K562 (cell line): ENCODE measurements around the gene ZNF426. TPM values are rescaled to one million over a fixed set of nuclear protein-coding genes. Genes with fewer than 3 reads are reported as not detected.
A peak's percentile ranks its signal among the peaks of the same experiment; 100 is the strongest.

ENCODE experiments used
- ATF3 ChIP-seq, 2 experiments: fragments of 450-650 bp in 1 of 2; sonication (generic) in 1 of 2; formaldehyde crosslinking in 1 of 2; IDR thresholded peaks in 1 of 2; conservative IDR thresholded peaks in 1 of 2; 2 replicates each; pipeline versions ENCODE4 v1.6.1 to v1.8.1; 2016 to 2023; ENCODE audit warnings: mild to moderate bottlenecking in 2 of 2, moderate library complexity in 2 of 2, inconsistent platforms in 1 of 2, missing genetic modification reagents in 1 of 2
- CBX1 ChIP-seq: sonication (generic); IDR thresholded peaks from 2 replicates; pipeline ENCODE4 v1.6.1; 2016; ENCODE audit warnings: antibody characterized with exemption, low read depth, mild to moderate bottlenecking
- HINFP ChIP-seq: fragments of 450-650 bp; conservative IDR thresholded peaks from 2 replicates; pipeline ENCODE4 v1.6.1; 2016; ENCODE audit warnings: missing genetic modification characterization, low read depth, mild to moderate bottlenecking, control low read depth, missing compliant biosample characterization
- POLR2H ChIP-seq: IDR thresholded peaks from 2 replicates; pipeline ENCODE4 v1.6.1; 2016; ENCODE audit warnings: missing genetic modification characterization, low read depth, mild to moderate bottlenecking, control low read depth, missing compliant biosample characterization, moderate library complexity
- RBM17 ChIP-seq: fragments of 200-400 bp; formaldehyde crosslinking; IDR thresholded peaks from 2 replicates; pipeline ENCODE4 v1.6.1; 2017; ENCODE audit warnings: low read depth, mild to moderate bottlenecking, low read length, borderline replicate concordance
- RCOR1 ChIP-seq, 2 experiments: IDR thresholded peaks; 2 replicates each; pipeline ENCODE4 v1.6.1; 2012; ENCODE audit warnings: low read depth in 2 of 2, low read length in 2 of 2, borderline replicate concordance in 1 of 2, improper control_type of control experiment in 1 of 2
- SRF ChIP-seq, 2 experiments: fragments of 250-450, 450-650 bp in 1 of 2; sonication (Bioruptor Pico) in 1 of 2; sonication (generic) in 1 of 2; formaldehyde crosslinking; IDR thresholded peaks; 2 replicates each; pipeline versions ENCODE4 v1.5.0 to v1.5.1; 2020 to 2022; ENCODE audit warnings: mild to moderate bottlenecking in 1 of 2, missing genetic modification reagents in 1 of 2
- TEAD2 ChIP-seq: fragments of 450-650 bp; IDR thresholded peaks from 2 replicates; pipeline ENCODE4 v1.6.1; 2016; ENCODE audit warnings: missing genetic modification characterization, control low read depth, missing compliant biosample characterization
- TRIM28 ChIP-seq: fragments of 450-650 bp; IDR thresholded peaks from 2 replicates; pipeline ENCODE4 v1.6.1; 2017
- USF2 ChIP-seq: sonication (generic); formaldehyde crosslinking; IDR thresholded peaks from 2 replicates; pipeline ENCODE4 v1.5.0; 2020; ENCODE audit warnings: missing genetic modification reagents
- ZBTB34 ChIP-seq: fragments of 250-450 bp; sonication (Bioruptor Pico); IDR thresholded peaks from 2 replicates; pipeline ENCODE4 v1.8.0; 2021; ENCODE audit warnings: mild to moderate bottlenecking, moderate library complexity
- ZNF274 ChIP-seq: IDR thresholded peaks from 2 replicates; pipeline ENCODE4 v1.6.1; 2011; ENCODE audit warnings: low read depth, mild to moderate bottlenecking, low read length, moderate library complexity, borderline replicate concordance
- ZNF407 ChIP-seq: fragments of 450-650 bp; IDR thresholded peaks from 2 replicates; pipeline ENCODE4 v1.6.1; 2016; ENCODE audit warnings: low read depth
- polyA plus RNA-seq, 8 experiments: library from polyadenylated mRNA; depleted of rRNA in 4 of 8; stranded (reverse) in 5 of 8; unstranded in 3 of 8; fragments of >200 nt; fragmentation: Nextera tagmentation in 2 of 8; fragmentation: Illumina TruSeq in 1 of 8; extraction: Ambion mirVana in 2 of 8; extraction: Trizol in 1 of 8; gene quantifications; 2 replicates each; pipeline versions ENCODE4 v1.2.1 to v1.2.3, GENCODE V29; 2011 to 2014; ENCODE audit warnings: inconsistent platforms in 1 of 8, missing spikeins in 1 of 8
- total RNA-seq, 7 experiments: library from RNA; depleted of rRNA in 6 of 7; stranded (reverse); fragments of >200 nt in 6 of 7; fragmentation: Illumina TruSeq in 2 of 7; extraction: Trizol in 2 of 7; gene quantifications; 2 replicates each; pipeline versions ENCODE4 v1.2.1 to v1.2.3, GENCODE V29; 2011 to 2021; ENCODE audit warnings: low replicate concordance in 1 of 7

ZNF426 gene
- total and polyA plus RNA-seq, 9 of the 15 experiments (the other 6 are each of a cell fraction or from before 2014, with no cell fraction given), result 3.2 to 14.3 (median 6.9) TPM

GRCh38 chr19:9528757-9529336, 9.6 kb downstream of the ZNF426 start (continued):
- TF ChIP-seq ZBTB34 (CRISPR knock-in tag), result no peak
- no peak for TF ChIP-seq SRF (CRISPR knock-in tag; IDR thresholded peaks at IDR 0.05)
- TF ChIP-seq ZNF274, result peak; percentile 97
- 0 out of 2 replicates have a peak, but pooled peaks have one; percentile 12 for TF ChIP-seq ATF3 (IDR thresholded peaks at IDR 0.05)
- TF ChIP-seq ATF3 (CRISPR knock-in tag; conservative IDR thresholded peaks at IDR 0.05), result no peak
- TF ChIP-seq RCOR1 (IDR thresholded peaks at IDR 0.05; ENCODE audit: borderline replicate concordance in 1 of 2, low read depth in 2 of 2, low read length in 2 of 2), result no peak
- no peak for TF ChIP-seq HINFP (tag)
- peak; percentile 95 for TF ChIP-seq TRIM28
- TF ChIP-seq USF2 (CRISPR knock-in tag), result no peak
- TF ChIP-seq ZNF407, result no peak
- TF ChIP-seq TEAD2 (tag), result peak; percentile 60; the same call in 1 of the 2 replicates
- TF ChIP-seq RBM17, result no peak
- TF ChIP-seq CBX1, result peak; percentile 77; the same call in 1 of the 2 replicates
- TF ChIP-seq POLR2H (tag), result no peak
